ENCODE measurements around the gene CUBN. TPM values are rescaled to one million over a fixed set of nuclear protein-coding genes. Genes with fewer than 3 reads are reported as not detected.

The CUBN gene
- 1 to 10 TPM in 2 of 4 donors, under 1 TPM in 2; 0.37 to 1.5 (median 1.1) TPM for total RNA-seq

DNA sequence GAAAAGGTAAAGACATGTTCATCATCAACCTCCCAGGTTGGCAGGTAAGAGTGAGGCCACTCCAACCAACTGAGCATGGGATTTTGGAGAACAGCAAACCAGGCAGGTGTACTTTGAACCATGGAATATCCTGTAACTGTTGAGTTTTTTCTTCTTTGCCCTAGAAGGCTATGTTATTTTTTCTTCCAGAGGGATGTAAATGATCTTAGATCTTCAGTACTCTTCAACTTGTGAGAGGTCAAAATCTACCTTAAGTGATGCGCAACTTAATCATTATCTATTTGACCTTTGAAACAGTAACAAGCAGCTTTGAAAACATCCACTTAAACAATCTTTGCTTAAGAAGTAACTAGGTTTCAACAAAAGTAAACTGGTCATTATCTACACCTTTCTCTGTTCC is at the start of gene CUBN:
TSS of gene CUBN (minus strand) at position 71 of the 400 bp plus-strand sequence. CDS start at position 25, 46 bp downstream.
- TF ChIP-seq POLR2A (IDR thresholded peaks at IDR 0.05) = no peak
- Histone ChIP-seq H3K27ac (no peak within 1 kb of the TSS), H3K27me3 (no peaks in the 10 kb centered on the region), H3K36me3 (no peaks in the 10 kb centered on the region), H3K4me3 (no peak within 1 kb of the TSS), H3K4me1 (no peaks in the 10 kb centered on the region), H3K9me3 (no peaks in the 10 kb centered on the region)
- 88 to 100% methylated on average over 1 of the region's 1 CpG for WGBS, 2 donors (ENCODE audit: low coverage in 1 of 2)
- in situ Hi-C loops (cut with MboI; ENCODE audit: low pct_ligation_motif_present in 1 of 4, low pct_unique_long_range_greater_than_20kb in 1 of 4, low sequenced_read_pairs in 3 of 4) = no loop called here
- intact Hi-C loops (cut with DNase I; ENCODE audit: low total_unique reads) = no loop called here
- no peak for DNase-seq

DNA sequence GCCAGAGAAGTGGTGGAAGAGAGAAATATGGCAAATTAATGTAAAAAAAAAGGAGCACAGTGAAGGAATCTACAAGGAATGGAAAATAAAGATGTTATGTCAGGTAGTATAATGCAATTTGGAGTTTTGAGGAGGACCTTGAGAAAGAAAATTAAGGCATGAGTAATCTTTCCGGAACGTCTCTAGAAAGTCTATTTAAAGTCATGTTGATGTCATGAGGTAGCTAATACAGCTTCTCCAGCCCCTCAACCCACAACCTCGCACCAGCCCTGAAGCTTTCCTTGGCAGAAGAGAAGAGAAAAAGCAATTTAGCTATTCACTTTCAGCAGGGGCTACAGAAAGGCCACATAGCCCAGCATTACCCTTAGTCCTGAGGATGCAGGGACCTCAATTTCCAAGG is 49.4 kb upstream of the CUBN start:
- DNase-seq = no peak
- no peak for TF ChIP-seq EP300 (IDR thresholded peaks at IDR 0.05; ENCODE audit: low read depth)
- no peak for TF ChIP-seq POLR2A (IDR thresholded peaks at IDR 0.05)
- no peak for TF ChIP-seq POLR2AphosphoS5 (IDR thresholded peaks at IDR 0.05)
- TF ChIP-seq, protein P1, sequence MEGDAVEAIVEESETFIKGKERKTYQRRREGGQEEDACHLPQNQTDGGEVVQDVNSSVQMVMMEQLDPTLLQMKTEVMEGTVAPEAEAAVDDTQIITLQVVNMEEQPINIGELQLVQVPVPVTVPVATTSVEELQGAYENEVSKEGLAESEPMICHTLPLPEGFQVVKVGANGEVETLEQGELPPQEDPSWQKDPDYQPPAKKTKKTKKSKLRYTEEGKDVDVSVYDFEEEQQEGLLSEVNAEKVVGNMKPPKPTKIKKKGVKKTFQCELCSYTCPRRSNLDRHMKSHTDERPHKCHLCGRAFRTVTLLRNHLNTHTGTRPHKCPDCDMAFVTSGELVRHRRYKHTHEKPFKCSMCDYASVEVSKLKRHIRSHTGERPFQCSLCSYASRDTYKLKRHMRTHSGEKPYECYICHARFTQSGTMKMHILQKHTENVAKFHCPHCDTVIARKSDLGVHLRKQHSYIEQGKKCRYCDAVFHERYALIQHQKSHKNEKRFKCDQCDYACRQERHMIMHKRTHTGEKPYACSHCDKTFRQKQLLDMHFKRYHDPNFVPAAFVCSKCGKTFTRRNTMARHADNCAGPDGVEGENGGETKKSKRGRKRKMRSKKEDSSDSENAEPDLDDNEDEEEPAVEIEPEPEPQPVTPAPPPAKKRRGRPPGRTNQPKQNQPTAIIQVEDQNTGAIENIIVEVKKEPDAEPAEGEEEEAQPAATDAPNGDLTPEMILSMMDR (IDR thresholded peaks at IDR 0.05) = no peak
- H3K9me3 ChIP-seq = no peaks in the 10 kb centered on the region
- WGBS, 2 donors (ENCODE audit: low coverage in 1 of 2) = 84 to 85% methylated on average over 3 of the region's 3 CpGs
- no peaks in the 10 kb centered on the region for H3K36me3 ChIP-seq
- H3K4me3 ChIP-seq = no peak overlapping the region
- no peaks in the 10 kb centered on the region for H3K27me3 ChIP-seq
- in situ Hi-C loops (cut with MboI; ENCODE audit: low pct_ligation_motif_present in 1 of 4, low pct_unique_long_range_greater_than_20kb in 1 of 4, low sequenced_read_pairs in 3 of 4) = no loop called here
- H3K27ac ChIP-seq = no peak overlapping the region
- H3K4me1 ChIP-seq = peaks cover 0 to 5% (median 0%) of the 10 kb centered on the region in 4 donors
- intact Hi-C loops (cut with DNase I; ENCODE audit: low total_unique reads) = no loop called here

DNA sequence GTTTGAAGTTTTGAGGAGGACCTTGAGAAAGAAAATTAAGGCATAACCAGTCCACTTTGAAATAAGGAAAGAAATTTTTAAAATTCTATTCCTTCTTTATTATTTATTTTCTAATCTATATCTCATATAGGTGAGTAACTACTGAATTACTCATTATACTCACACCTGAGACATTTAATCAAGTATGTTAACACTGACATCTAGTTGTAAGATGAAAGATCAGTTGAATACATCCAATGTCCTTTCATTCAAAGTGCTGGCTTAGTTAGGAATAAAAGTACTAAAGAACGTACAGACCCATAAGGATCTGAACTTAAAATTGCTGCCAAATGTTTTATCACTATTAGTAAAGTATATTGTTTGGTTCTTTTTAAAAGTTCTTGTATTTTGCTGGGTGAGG is 48.4 kb upstream of the CUBN start:
- WGBS, 2 donors (ENCODE audit: low coverage in 1 of 2) = 87 to 92% methylated on average over 1 of the region's 1 CpG

DNA sequence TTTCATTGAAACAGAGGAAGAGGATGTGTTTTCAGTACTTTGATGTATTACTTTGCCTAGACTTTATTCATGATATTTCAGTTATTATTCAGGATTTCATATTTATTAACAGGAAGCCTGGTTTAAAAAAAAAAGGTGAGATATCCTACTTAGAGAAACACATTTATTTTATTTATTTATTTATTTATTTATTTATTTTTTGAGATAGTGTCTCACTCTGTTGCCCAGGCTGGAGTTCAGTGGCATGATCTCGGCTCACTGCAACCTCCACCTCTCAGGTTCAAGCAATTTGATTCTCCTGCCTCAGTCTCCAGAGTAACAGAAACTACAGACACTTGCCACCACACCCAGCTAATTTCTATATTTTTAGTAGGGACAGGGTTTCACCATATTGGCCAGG is 47.4 kb upstream of the CUBN start:
- in situ Hi-C loops (cut with MboI; ENCODE audit: low pct_ligation_motif_present in 1 of 4, low pct_unique_long_range_greater_than_20kb in 1 of 4, low sequenced_read_pairs in 3 of 4) (no loop called here), intact Hi-C loops (cut with DNase I; ENCODE audit: low total_unique reads) (no loop called here)
- Histone ChIP-seq H3K27me3 (no peaks in the 10 kb centered on the region), H3K4me3 (no peak overlapping the region), H3K9me3 (no peaks in the 10 kb centered on the region), H3K27ac (no peak overlapping the region), H3K4me1 (peaks cover 0 to 5% (median 0%) of the 10 kb centered on the region in 4 donors), H3K36me3 (no peaks in the 10 kb centered on the region)
- no peak for DNase-seq
- 100% methylated on average over 1 of the region's 1 CpG; no CpG with 5 or more reads in 1 of the 2 donors for WGBS, 2 donors (ENCODE audit: low coverage in 1 of 2)
- TF ChIP-seq EP300 (IDR thresholded peaks at IDR 0.05; ENCODE audit: low read depth) (no peak), POLR2AphosphoS5 (IDR thresholded peaks at IDR 0.05) (no peak), POLR2A (IDR thresholded peaks at IDR 0.05) (no peak)
- TF ChIP-seq, protein P1 (IDR thresholded peaks at IDR 0.05) = no peak

More for the DNA sequence above, 48.4 kb upstream of the CUBN start:
- TF ChIP-seq POLR2A (IDR thresholded peaks at IDR 0.05) (no peak), POLR2AphosphoS5 (IDR thresholded peaks at IDR 0.05) (no peak), EP300 (IDR thresholded peaks at IDR 0.05; ENCODE audit: low read depth) (no peak)
- TF ChIP-seq, protein P1 (IDR thresholded peaks at IDR 0.05) = no peak
- in situ Hi-C loops (cut with MboI; ENCODE audit: low pct_ligation_motif_present in 1 of 4, low pct_unique_long_range_greater_than_20kb in 1 of 4, low sequenced_read_pairs in 3 of 4) (no loop called here), intact Hi-C loops (cut with DNase I; ENCODE audit: low total_unique reads) (no loop called here)
- H3K36me3 ChIP-seq = no peaks in the 10 kb centered on the region
- H3K4me3 ChIP-seq = no peak overlapping the region
- H3K9me3 ChIP-seq = no peaks in the 10 kb centered on the region
- no peak for DNase-seq
- H3K27ac ChIP-seq = no peak overlapping the region
- H3K4me1 ChIP-seq = peaks cover 0 to 5% (median 0%) of the 10 kb centered on the region in 4 donors
- H3K27me3 ChIP-seq = no peaks in the 10 kb centered on the region

DNA sequence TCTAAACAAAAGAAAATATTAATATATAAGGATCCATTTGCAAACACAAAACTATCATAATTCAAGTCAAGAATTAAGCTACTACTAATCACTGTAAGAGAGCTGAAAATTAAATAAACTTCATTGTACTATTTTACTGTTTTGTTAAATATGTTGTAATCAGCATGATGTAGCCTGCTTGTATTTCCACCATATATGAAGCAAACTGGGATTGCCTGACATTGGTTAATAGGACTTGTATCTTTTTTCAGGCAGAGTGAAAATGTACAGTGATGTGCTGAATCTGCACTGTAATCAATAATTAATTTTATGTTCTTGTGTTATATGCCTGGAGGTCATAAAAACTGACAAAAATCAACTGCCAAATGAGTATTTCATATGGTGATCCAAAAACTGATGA is 46.5 kb upstream of the CUBN start:
- TF ChIP-seq EP300 (IDR thresholded peaks at IDR 0.05; ENCODE audit: low read depth) = no peak
- no peaks in the 10 kb centered on the region for H3K36me3 ChIP-seq
- no peak overlapping the region for H3K27ac ChIP-seq
- no peaks in the 10 kb centered on the region for H3K9me3 ChIP-seq
- no peak overlapping the region for H3K4me3 ChIP-seq
- H3K4me1 ChIP-seq = peaks cover 0 to 5% (median 0%) of the 10 kb centered on the region in 4 donors
- intact Hi-C loops (cut with DNase I; ENCODE audit: low total_unique reads) = no loop called here
- no peaks in the 10 kb centered on the region for H3K27me3 ChIP-seq
- no peak for DNase-seq
- in situ Hi-C loops (cut with MboI; ENCODE audit: low pct_ligation_motif_present in 1 of 4, low pct_unique_long_range_greater_than_20kb in 1 of 4, low sequenced_read_pairs in 3 of 4) = no loop called here

All from transverse colon (tissue), 4 donors.